PC-3 (cell line): ENCODE measurements around the gene FSTL5. TPM values are rescaled to one million over a fixed set of nuclear protein-coding genes. Genes with fewer than 3 reads are reported as not detected.

Experiments
- ATAC-seq: fragments of 200-7000 bp; cut with Tn5 transposase; 2 replicates; pipeline ENCODE4 v1.9.1; 2020; ENCODE audit warnings: mild to moderate bottlenecking, moderate library complexity
- BruUV-seq: library from RNA; stranded (reverse); fragments of 400-500 nt; replicated peaks from 2 replicates; lab custom pipeline; 2021; lab: Mats Ljungman, UMichigan
- CTCF ChIA-PET: fragments of 300-600 bp; sonication (Branson Sonifier 250); formaldehyde crosslinking; loops from one replicate; lab custom pipeline; 2022; ENCODE audit warnings: antibody characterized with exemption; lab: Charles Lee
- POLR2A ChIA-PET: fragments of 300-600 bp; sonication (Branson Sonifier 250); formaldehyde crosslinking; loops from one replicate; lab custom pipeline; 2022; ENCODE audit warnings: antibody characterized with exemption; ENCODE audit not compliant: unreplicated experiment; lab: Charles Lee
- DNase-seq: peaks from one replicate; pipeline ENCODE4 v3.0.0-alpha.2; 2015
- H2AFZ ChIP-seq: fragments of 300-600 bp; sonication (generic); 2 replicates; pipeline ENCODE4 v1.6.0; 2016; ENCODE audit warnings: antibody characterized with exemption, low read length
- H3F3A ChIP-seq: fragments of 300-600 bp; sonication (generic); one replicate; pipeline ENCODE4 v1.6.0; 2017; ENCODE audit warnings: antibody characterized with exemption, low read length, control low read depth, mild to moderate bottlenecking; ENCODE audit not compliant: unreplicated experiment
- H3K27ac ChIP-seq: fragments of 300-600 bp; sonication (generic); 2 replicates; pipeline ENCODE4 v1.5.1; 2016; ENCODE audit warnings: mild to moderate bottlenecking, low read length
- H3K27me3 ChIP-seq: fragments of 300-600 bp; sonication (generic); 2 replicates; pipeline ENCODE4 v1.6.1; 2016; ENCODE audit warnings: low read length, mixed read lengths
- H3K36me3 ChIP-seq: fragments of 300-600 bp; sonication (generic); 2 replicates; pipeline ENCODE4 v1.6.1; 2016; ENCODE audit warnings: low read depth, mixed run types, low read length, mixed read lengths
- H3K4me1 ChIP-seq: fragments of 300-600 bp; sonication (generic); 2 replicates; pipeline ENCODE4 v1.5.1; 2016; ENCODE audit warnings: low read length; ENCODE audit not compliant: insufficient read depth
- H3K4me2 ChIP-seq: fragments of 300-600 bp; sonication (generic); 2 replicates; pipeline ENCODE4 v1.6.0; 2016; ENCODE audit warnings: low read length
- H3K4me3 ChIP-seq: fragments of 300-600 bp; sonication (generic); 2 replicates; pipeline ENCODE4 v1.5.1; 2016; ENCODE audit warnings: mild to moderate bottlenecking, low read length, mixed read lengths
- H3K79me2 ChIP-seq: fragments of 300-600 bp; sonication (generic); 2 replicates; pipeline ENCODE4 v1.6.1; 2017; ENCODE audit warnings: low read length, mixed read lengths
- H3K9ac ChIP-seq: fragments of 300-600 bp; sonication (generic); 2 replicates; pipeline ENCODE4 v1.6.0; 2016; ENCODE audit warnings: mild to moderate bottlenecking, low read length
- H3K9me2 ChIP-seq: fragments of 300-600 bp; sonication (generic); replicated peaks from 2 replicates; pipeline ENCODE4 v1.6.1; 2016; ENCODE audit warnings: mixed run types, low read length, mixed read lengths
- H3K9me3 ChIP-seq: fragments of 300-600 bp; sonication (generic); 2 replicates; pipeline ENCODE4 v1.6.1; 2016; ENCODE audit warnings: low read length, mixed read lengths
- H4K20me1 ChIP-seq: fragments of 300-600 bp; sonication (generic); 2 replicates; pipeline ENCODE4 v1.6.1; 2016; ENCODE audit warnings: low read length, mixed read lengths
- CTCF ChIP-seq: fragments of 300-600 bp; sonication (generic); conservative IDR thresholded peaks from 2 replicates; pipeline ENCODE4 v1.5.1; 2017; ENCODE audit warnings: antibody characterized with exemption, low read depth, mild to moderate bottlenecking, low read length
- EZH2 ChIP-seq: fragments of 300-600 bp; sonication (generic); IDR thresholded peaks from one replicate; pipeline ENCODE4 v1.6.1; 2017; ENCODE audit warnings: antibody characterized with exemption, mild to moderate bottlenecking, low read length; ENCODE audit not compliant: unreplicated experiment
- EZH2phosphoT487 ChIP-seq: fragments of 300-600 bp; sonication (generic); IDR thresholded peaks from 2 replicates; pipeline ENCODE4 v1.6.1; 2018; ENCODE audit warnings: mild to moderate bottlenecking, antibody characterized with exemption, low read length, borderline replicate concordance
- intact Hi-C: fragments of 100-400 bp; cut with micrococcal nuclease; formaldehyde crosslinking; loops from 2 replicates; pipeline ENCODE4 v1.9.0; 2023
- total RNA-seq: library from RNA; depleted of rRNA; stranded (reverse); fragments of >200 nt; gene quantifications from 2 replicates; pipeline ENCODE4 v1.2.3, GENCODE V29; 2014

Gene FSTL5
- total RNA-seq, 1 experiment from 2014 or later: not detected

- ChIA-PET CTCF (no interaction called here), POLR2A (no interaction called here)
- BruUV-seq: no TSS peak
- Histone ChIP-seq H4K20me1 (no peaks in the 10 kb centered on the region), H3K4me1 (no peaks in the 10 kb centered on the region), H3K4me3 (no peak overlapping the region), H3K79me2 (no peaks in the 10 kb centered on the region), H2AFZ (no peak overlapping the region), H3K27ac (no peak overlapping the region), H3K27me3 (no peaks in the 10 kb centered on the region), H3K4me2 (no peak overlapping the region), H3K9me2 (no peaks in the 10 kb centered on the region), H3K9me3 (no peaks in the 10 kb centered on the region), H3K36me3 (no peaks in the 10 kb centered on the region), H3K9ac (no peak overlapping the region), H3F3A (no peaks in the 10 kb centered on the region)
- DNase-seq (no peak), ATAC-seq (no peak)
- intact Hi-C loops: no loop called here
- TF ChIP-seq CTCF (no peak), EZH2phosphoT487 (no peak), EZH2 (no peak)
These were observed 269.2 kb downstream of the FSTL5 start for GRCh38 chr4:161894493-161895167.

GRCh38 chr4:161894014-161894413 is 269.8 kb downstream of the FSTL5 start:
- H2AFZ ChIP-seq: no peak overlapping the region
- ChIA-PET CTCF (no interaction called here), POLR2A (no interaction called here)
- H3K4me1 ChIP-seq: no peaks in the 10 kb centered on the region
- no peaks in the 10 kb centered on the region for H3K27me3 ChIP-seq
- no peak overlapping the region for H3K4me2 ChIP-seq
- H3K36me3 ChIP-seq: no peaks in the 10 kb centered on the region
- no peaks in the 10 kb centered on the region for H4K20me1 ChIP-seq
- no peak overlapping the region for H3K9ac ChIP-seq
- no peaks in the 10 kb centered on the region for H3F3A ChIP-seq
- no peak for TF ChIP-seq CTCF
- TF ChIP-seq EZH2: no peak
- no peak for TF ChIP-seq EZH2phosphoT487
- intact Hi-C loops: no loop called here
- H3K9me2 ChIP-seq: no peaks in the 10 kb centered on the region
- ATAC-seq (no peak), DNase-seq (no peak)
- H3K79me2 ChIP-seq: no peaks in the 10 kb centered on the region
- H3K4me3 ChIP-seq: no peak overlapping the region
- H3K9me3 ChIP-seq: no peaks in the 10 kb centered on the region
- no TSS peak for BruUV-seq
- no peak overlapping the region for H3K27ac ChIP-seq

GRCh38 chr4:161893566-161893965 is 270.2 kb downstream of the FSTL5 start:
- ChIA-PET POLR2A (no interaction called here), CTCF (no interaction called here)
- no peaks in the 10 kb centered on the region for H3K9me3 ChIP-seq
- no TSS peak for BruUV-seq
- H4K20me1 ChIP-seq: no peaks in the 10 kb centered on the region
- H3K27me3 ChIP-seq: no peaks in the 10 kb centered on the region
- DNase-seq (no peak), ATAC-seq (no peak)
- no peaks in the 10 kb centered on the region for H3K4me1 ChIP-seq
- no peaks in the 10 kb centered on the region for H3F3A ChIP-seq
- no peak overlapping the region for H3K4me3 ChIP-seq
- H3K27ac ChIP-seq: no peak overlapping the region
- no peak overlapping the region for H3K9ac ChIP-seq
- no peaks in the 10 kb centered on the region for H3K9me2 ChIP-seq
- intact Hi-C loops: no loop called here
- no peak overlapping the region for H3K4me2 ChIP-seq
- H3K36me3 ChIP-seq: no peaks in the 10 kb centered on the region
- TF ChIP-seq CTCF: no peak
- no peak for TF ChIP-seq EZH2
- TF ChIP-seq EZH2phosphoT487: no peak
- no peaks in the 10 kb centered on the region for H3K79me2 ChIP-seq
- no peak overlapping the region for H2AFZ ChIP-seq
